ENCODE data around the gene RASSF6. TPM values are rescaled to one million over a fixed set of nuclear protein-coding genes. Genes with fewer than 3 reads are reported as not detected.
"Not testable (repeated sequence)": the region's sequence is repeated elsewhere in the genome, so short reads cannot be mapped to it uniquely, and the experiment has no call there.

The RASSF6 gene
- total RNA-seq: 10 to 100 TPM; 15.1 to 41.1 (median 27.1) TPM
- long read RNA-seq, donor 1, full-length matches to known transcripts: 7 of 11 reads
- long read RNA-seq, donor 1, partial matches to known transcripts: 0 of 11 reads
- long read RNA-seq, donor 1, other reads (novel, unspliced or antisense): 4 of 11 reads
- long read RNA-seq, donor 2, full-length matches to known transcripts: 7 of 21 reads
- long read RNA-seq, donor 2, partial matches to known transcripts: 2 of 21 reads
- long read RNA-seq, donor 2, other reads (novel, unspliced or antisense): 12 of 21 reads

GRCh38 chr4:73620115-73620792, at the start of gene RASSF6:
Gene RASSF6, minus strand, starts transcription at chr4:73620436. Its CDS starts 8,641 bp downstream, at chr4:73611795.
- intact Hi-C loops (cut with DNase I, micrococcal nuclease): no loop called here
- H3K36me3 ChIP-seq (ENCODE audit: low read depth): no peaks in the 10 kb centered on the region
- peak; percentile 86 to 91 (median 90) for DNase-seq
- peak within 1 kb of the TSS; percentile 27 for H3K4me3 ChIP-seq
- H3K4me1 ChIP-seq (ENCODE audit: low read depth): no peaks in the 10 kb centered on the region
- ATAC-seq: peak; percentile 97
- no peak for TF ChIP-seq CTCF (IDR thresholded peaks at IDR 0.05)
- no peaks in the 10 kb centered on the region for H3K9me3 ChIP-seq

- Histone ChIP-seq H3K4me3 (no peak overlapping the region), H3K9me3 (no peaks in the 10 kb centered on the region), H3K4me1 (ENCODE audit: low read depth) (no peaks in the 10 kb centered on the region), H3K36me3 (ENCODE audit: low read depth) (no peaks in the 10 kb centered on the region)
- TF ChIP-seq CTCF (IDR thresholded peaks at IDR 0.05): no peak
- intact Hi-C loops (cut with DNase I, micrococcal nuclease): loop anchor here in 1 of 2 donors (10.0 kb wide), 1 partner anchor 465 kb away; no protein-coding TSS in a partner anchor
- DNase-seq (no peak), ATAC-seq (no peak)
Observed at GRCh38 chr4:73669410-73670183, 49.4 kb upstream of the RASSF6 start.

GRCh38 chr4:73668782-73669201, 48.6 kb upstream of the RASSF6 start:
- no peaks in the 10 kb centered on the region for H3K9me3 ChIP-seq
- no peaks in the 10 kb centered on the region for H3K36me3 ChIP-seq (ENCODE audit: low read depth)
- ATAC-seq (peak; percentile 27), DNase-seq (no peak)
- H3K4me1 ChIP-seq (ENCODE audit: low read depth): no peaks in the 10 kb centered on the region
- no peak overlapping the region for H3K4me3 ChIP-seq
- no peak for TF ChIP-seq CTCF (IDR thresholded peaks at IDR 0.05)
- intact Hi-C loops (cut with DNase I, micrococcal nuclease): loop anchor here in 1 of 2 donors (10.0 kb wide), 1 partner anchor 466 kb away; no protein-coding TSS in a partner anchor

GRCh38 chr4:73665924-73666323, 45.7 kb upstream of the RASSF6 start:
- not testable (repeated sequence) for H3K36me3 ChIP-seq (ENCODE audit: low read depth); H3K4me1 ChIP-seq (ENCODE audit: low read depth); H3K9me3 ChIP-seq; DNase-seq; H3K4me3 ChIP-seq; ATAC-seq
- intact Hi-C loops (cut with DNase I, micrococcal nuclease): loop anchor here in 1 of 2 donors (10.0 kb wide), 1 partner anchor 469 kb away; no protein-coding TSS in a partner anchor

- Histone ChIP-seq H3K4me1 (ENCODE audit: low read depth) (no peaks in the 10 kb centered on the region), H3K4me3 (no peak overlapping the region), H3K9me3 (no peaks in the 10 kb centered on the region), H3K36me3 (ENCODE audit: low read depth) (no peaks in the 10 kb centered on the region)
- intact Hi-C loops (cut with DNase I, micrococcal nuclease): loop anchor here (5.0 to 10.0 kb wide), 2 partner anchors 468 to 470 kb away; no protein-coding TSS in a partner anchor
- no peak for ATAC-seq
- no peak for DNase-seq
- TF ChIP-seq CTCF (IDR thresholded peaks at IDR 0.05): no peak
Observed at GRCh38 chr4:73664470-73664869, 44.2 kb upstream of the RASSF6 start.
